Measurements from ENCODE around the gene FAM131A.

FAM131A gene

GRCh38 chr3:184368586-184369183 lies 31.3 kb downstream of the FAM131A start:
- CTCF ChIA-PET: interaction anchor here (0.5 to 1.4 kb wide), 5 partner anchors 38 to 192 kb away, joined by 3 to 5 read pairs (median 4); partner anchors contain the start of gene EPHB3
- no peak for DNase-seq (ENCODE audit: low spot score)
- TF ChIP-seq CTCF (conservative IDR thresholded peaks at IDR 0.05; ENCODE audit: low read depth): no peak
- POLR2A ChIA-PET (ENCODE audit: low non-redundant PET): no interaction called here
- H3K27ac ChIP-seq: peak overlapping the region; percentile 47

GRCh38 chr3:184371570-184372018 lies 34.2 kb downstream of the FAM131A start:
- TF ChIP-seq CTCF (conservative IDR thresholded peaks at IDR 0.05; ENCODE audit: low read depth): peak; percentile 94
- ChIA-PET CTCF (interaction anchor here (0.6 to 2.6 kb wide), 19 partner anchors 8 to 174 kb away, joined by 3 to 44 read pairs (median 4); no protein-coding TSS in a partner anchor), POLR2A (ENCODE audit: low non-redundant PET) (no interaction called here)
- H3K27ac ChIP-seq: no peak overlapping the region
- DNase-seq (ENCODE audit: low spot score): peak; percentile 86

- no peak overlapping the region for H3K27ac ChIP-seq
- ChIA-PET POLR2A (ENCODE audit: low non-redundant PET) (no interaction called here), CTCF (interaction anchor here (0.6 to 2.6 kb wide), 12 partner anchors 8 to 173 kb away, joined by 3 to 44 read pairs (median 5); no protein-coding TSS in a partner anchor)
- no peak for TF ChIP-seq CTCF (conservative IDR thresholded peaks at IDR 0.05; ENCODE audit: low read depth)
- no peak for DNase-seq (ENCODE audit: low spot score)
These were observed 35.0 kb downstream of the FAM131A start for GRCh38 chr3:184372296-184372821.

GRCh38 chr3:184372911-184373310 lies 35.5 kb downstream of the FAM131A start:
- no peak for DNase-seq (ENCODE audit: low spot score)
- TF ChIP-seq CTCF (conservative IDR thresholded peaks at IDR 0.05; ENCODE audit: low read depth): no peak
- no peak overlapping the region for H3K27ac ChIP-seq
- POLR2A ChIA-PET (ENCODE audit: low non-redundant PET): no interaction called here
- CTCF ChIA-PET: interaction anchor here (0.6 to 2.6 kb wide), 6 partner anchors 9 to 168 kb away, joined by 3 to 44 read pairs (median 7); no protein-coding TSS in a partner anchor

- DNase-seq (ENCODE audit: low spot score): no peak
- CTCF ChIA-PET: interaction anchor here (0.5 to 2.3 kb wide), 5 partner anchors 10 to 168 kb away, joined by 3 to 13 read pairs (median 6); no protein-coding TSS in a partner anchor
- POLR2A ChIA-PET (ENCODE audit: low non-redundant PET): no interaction called here
- no peak overlapping the region for H3K27ac ChIP-seq
- no peak for TF ChIP-seq CTCF (conservative IDR thresholded peaks at IDR 0.05; ENCODE audit: low read depth)
These were observed 36.0 kb downstream of the FAM131A start for GRCh38 chr3:184373422-184373821.

GRCh38 chr3:184375747-184376461 lies 38.5 kb downstream of the FAM131A start:
- ChIA-PET POLR2A (ENCODE audit: low non-redundant PET) (no interaction called here), CTCF (interaction anchor here (0.6 to 1.9 kb wide), 2 partner anchors 89 to 138 kb away, joined by 3 to 12 read pairs; no protein-coding TSS in a partner anchor)
- no peak for DNase-seq (ENCODE audit: low spot score)
- no peak for TF ChIP-seq CTCF (conservative IDR thresholded peaks at IDR 0.05; ENCODE audit: low read depth)
- no peak overlapping the region for H3K27ac ChIP-seq

Data from RWPE1 (cell line).